ENCODE measurements around the gene CFP.

GRCh38 chrX:47674776-47675175 lies 45.0 kb upstream of the CFP start:
- no peak for TF ChIP-seq SP1 (CRISPR knock-in tag; conservative IDR thresholded peaks at IDR 0.05)
- no peak for TF ChIP-seq ZBTB21 (CRISPR knock-in tag; IDR thresholded peaks at IDR 0.05; ENCODE audit: borderline replicate concordance)
- TF ChIP-seq CTCF (IDR thresholded peaks at IDR 0.05), result no peak
- no peak for TF ChIP-seq STAT6 (CRISPR knock-in tag; conservative IDR thresholded peaks at IDR 0.05; ENCODE audit: low read depth)
- TF ChIP-seq JUN (CRISPR knock-in tag; IDR thresholded peaks at IDR 0.05), result no peak

Measured in WTC11 (cell line).